H1 (cell line): ENCODE measurements around the gene FAM131A. TPM values are rescaled to one million over a fixed set of nuclear protein-coding genes. Genes with fewer than 3 reads are reported as not detected.

ENCODE experiments used
- FOSL1 ChIP-seq: IDR thresholded peaks from 2 replicates; pipeline ENCODE4 v1.6.1; 2011; ENCODE audit warnings: mild to moderate bottlenecking, low read depth, low read length, moderate library complexity; ENCODE audit not compliant: insufficient read depth
- NANOG ChIP-seq: IDR thresholded peaks from 2 replicates; pipeline ENCODE4 v1.6.1; 2011; ENCODE audit warnings: low read length, low read depth, mild to moderate bottlenecking, inconsistent platforms; ENCODE audit not compliant: insufficient read depth, poor library complexity, severe bottlenecking
- PHF8 ChIP-seq: fragments of 200-600 bp; sonication (generic); conservative IDR thresholded peaks from 2 replicates; pipeline ENCODE4 v1.7.1; 2012; ENCODE audit warnings: low read depth, mild to moderate bottlenecking, inconsistent platforms, low read length, moderate library complexity
- POLR2AphosphoS5 ChIP-seq: IDR thresholded peaks from 2 replicates; pipeline ENCODE4 v1.6.1; 2011; ENCODE audit warnings: low read depth, low read length
- polyA plus RNA-seq, 7 experiments: library from polyadenylated mRNA; depleted of rRNA in 3 of 7; stranded (reverse) in 5 of 7; unstranded in 2 of 7; fragments of >200 nt in 5 of 7; fragments of 200-250 nt in 2 of 7; gene quantifications; 1 replicate in 5 of 7; 2 replicates in 1 of 7; 4 replicates in 1 of 7; pipeline versions ENCODE4 v1.2.1 to v1.2.3, GENCODE V29; 2011 to 2013; ENCODE audit warnings: missing spikeins in 2 of 7, mixed read lengths in 2 of 7
- total RNA-seq: library from RNA; stranded (reverse); fragmentation: NEBNext Ultra II Directional; extraction: Animal tissue kit (Norgen Biotek cat#: 25700); gene quantifications from 2 replicates; pipeline ENCODE4 v1.2.1, GENCODE V29; 2021

Gene FAM131A
- total and polyA plus RNA-seq, 2 of the 8 experiments (the other 6 are each of a cell fraction or from before 2014, with no cell fraction given): 16.0 to 21.9 TPM

DNA sequence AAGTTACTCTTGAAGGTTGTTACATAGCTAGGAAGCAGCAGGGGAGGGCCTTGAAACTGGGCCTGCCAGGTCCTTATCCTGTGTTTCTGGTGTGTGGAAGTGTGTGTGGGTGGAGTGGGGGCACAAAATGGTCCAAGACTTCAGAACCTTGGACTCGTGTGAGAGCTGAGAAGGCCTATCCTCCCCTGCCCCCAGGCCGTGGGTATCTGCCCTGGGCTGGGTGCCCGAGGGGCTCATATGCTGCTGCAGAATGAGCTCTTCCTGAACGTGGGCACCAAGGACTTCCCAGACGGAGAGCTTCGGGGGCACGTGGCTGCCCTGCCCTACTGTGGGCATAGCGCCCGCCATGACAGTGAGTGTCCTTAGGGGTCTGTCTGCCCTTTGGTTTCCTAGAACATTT lies 46.9 kb downstream of the FAM131A start (continued):
- TF ChIP-seq POLR2AphosphoS5: no peak
- no peak for TF ChIP-seq PHF8
- TF ChIP-seq FOSL1: no peak
- TF ChIP-seq NANOG: no peak
